HG02759 (cell line): Measurements from ENCODE around the gene KRTAP3-1.
"Not testable (repeated sequence)": the region's sequence is repeated elsewhere in the genome, so short reads cannot be mapped to it uniquely, and the experiment has no call there.

Source experiments
- ATAC-seq: cut with Tn5 transposase; IDR thresholded peaks from one replicate; pipeline ENCODE4 v1.9.1; 2021; ENCODE audit warnings: mild to moderate bottlenecking, moderate library complexity; ENCODE audit not compliant: unreplicated experiment

KRTAP3-1 gene

GRCh38 chr17:41008811-41009210 lies at the start of gene KRTAP3-1:
Gene KRTAP3-1, minus strand, starts transcription at chr17:41009128. Its CDS starts 54 bp downstream, at chr17:41009074.
- no peak for ATAC-seq

GRCh38 chr17:41057547-41057946 lies 48.6 kb upstream of the KRTAP3-1 start:
- ATAC-seq: no peak

GRCh38 chr17:41055130-41055529 lies 46.2 kb upstream of the KRTAP3-1 start, which contains the start of gene KRTAP2-2:
Gene KRTAP2-2, minus strand, starts transcription at chr17:41055230. Its CDS starts 19 bp downstream, at chr17:41055211.
- not testable (repeated sequence) for ATAC-seq

- ATAC-seq: not testable (repeated sequence)
These were observed 45.6 kb upstream of the KRTAP3-1 start for GRCh38 chr17:41054556-41054955.

GRCh38 chr17:41054025-41054424 lies 45.1 kb upstream of the KRTAP3-1 start:
- ATAC-seq: no peak

GRCh38 chr17:41052566-41052965 lies 43.6 kb upstream of the KRTAP3-1 start:
- ATAC-seq: no peak

- ATAC-seq: no peak
These were observed 40.2 kb upstream of the KRTAP3-1 start for GRCh38 chr17:41049110-41049509.

GRCh38 chr17:41048441-41048840 lies 39.5 kb upstream of the KRTAP3-1 start:
- ATAC-seq: no peak

GRCh38 chr17:41046735-41047465 lies 38.0 kb upstream of the KRTAP3-1 start, which contains the start of gene KRTAP2-1:
Gene KRTAP2-1, minus strand, starts transcription at chr17:41047316. Its CDS starts 49 bp downstream, at chr17:41047267.
- ATAC-seq: not testable (repeated sequence)

GRCh38 chr17:41042953-41043352 lies 34.0 kb upstream of the KRTAP3-1 start:
- ATAC-seq: no peak

- ATAC-seq: not testable (repeated sequence)
These were observed 32.0 kb upstream of the KRTAP3-1 start, which contains the start of gene KRTAP1-1 for GRCh38 chr17:41040783-41041571. Gene KRTAP1-1, minus strand, starts transcription at chr17:41041450. Its CDS starts 53 bp downstream, at chr17:41041397.

GRCh38 chr17:41037853-41038350 lies 29.0 kb upstream of the KRTAP3-1 start:
- ATAC-seq: no peak

- ATAC-seq: not testable (repeated sequence)
These were observed 25.5 kb upstream of the KRTAP3-1 start, which contains the start of gene KRTAP1-3 for GRCh38 chr17:41034346-41034935. Gene KRTAP1-3, minus strand, starts transcription at chr17:41034874. Its CDS starts 53 bp downstream, at chr17:41034821.

GRCh38 chr17:41029633-41030245 lies 20.8 kb upstream of the KRTAP3-1 start, which contains the start of gene KRTAP1-4:
Gene KRTAP1-4, minus strand, starts transcription at chr17:41030195. Its CDS starts 117 bp downstream, at chr17:41030078.
- ATAC-seq: no peak

- no peak for ATAC-seq
These were observed 18.0 kb upstream of the KRTAP3-1 start, which contains the start of gene KRTAP1-5 for GRCh38 chr17:41026715-41027471. Gene KRTAP1-5, minus strand, starts transcription at chr17:41027208. Its CDS starts 53 bp downstream, at chr17:41027155.

- no peak for ATAC-seq
These were observed 15.8 kb upstream of the KRTAP3-1 start for GRCh38 chr17:41024697-41025096.

- no peak for ATAC-seq
These were observed 11.4 kb upstream of the KRTAP3-1 start for GRCh38 chr17:41020336-41020735.

- ATAC-seq: no peak
These were observed 10.5 kb upstream of the KRTAP3-1 start for GRCh38 chr17:41019415-41019814.

GRCh38 chr17:41018541-41018940 lies 9.6 kb upstream of the KRTAP3-1 start:
- no peak for ATAC-seq
